GM21576 (cell line): ENCODE results near the gene ANKRD29.
"Not testable (repeated sequence)": the region's sequence is repeated elsewhere in the genome, so short reads cannot be mapped to it uniquely, and the experiment has no call there.

Source experiments
- ATAC-seq: cut with Tn5 transposase; IDR thresholded peaks from one replicate; pipeline ENCODE4 v1.9.1; 2021; ENCODE audit warnings: mild to moderate bottlenecking, moderate library complexity; ENCODE audit not compliant: unreplicated experiment

The ANKRD29 gene

DNA sequence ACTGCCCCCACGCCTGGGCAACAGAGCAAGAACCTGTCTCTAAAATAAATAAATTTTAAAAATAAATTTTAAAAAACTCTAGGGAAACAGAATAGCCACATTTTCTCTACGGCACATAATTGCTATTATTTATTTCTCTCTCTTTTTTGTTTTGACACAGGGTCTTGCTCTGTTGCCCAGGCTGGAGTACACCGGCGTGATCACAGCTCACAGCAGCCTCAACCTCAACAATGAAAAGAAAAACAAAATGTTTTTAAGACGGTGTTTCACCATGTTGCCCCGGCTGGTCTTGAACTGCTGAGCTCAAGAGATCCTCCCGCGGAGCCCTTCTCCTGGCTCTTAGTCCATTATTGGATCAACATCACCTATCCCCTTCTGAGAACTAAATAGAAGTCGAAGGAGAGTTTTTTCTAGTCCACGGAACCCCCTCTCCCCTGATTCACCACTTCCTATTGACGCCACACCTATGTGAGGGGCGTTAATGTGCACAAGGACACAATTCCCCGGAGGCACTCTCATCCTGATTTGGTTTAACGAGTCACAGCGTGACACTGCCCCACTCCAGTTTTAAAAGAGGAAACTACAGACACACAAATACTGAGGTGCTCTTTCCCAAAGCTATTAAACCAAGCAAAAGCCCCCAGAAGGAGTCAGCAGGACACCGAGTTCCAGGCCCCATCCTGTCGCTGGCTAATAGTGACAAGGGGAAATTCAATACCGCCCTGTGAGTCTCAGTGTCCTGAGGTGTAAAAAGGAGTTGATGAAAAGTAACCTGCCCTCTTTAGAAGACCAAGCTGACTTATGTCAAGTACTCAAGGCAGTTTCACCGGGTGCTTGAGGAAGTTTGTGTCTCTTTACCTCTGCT, 77.5 kb downstream of the ANKRD29 start:
- ATAC-seq: no peak

- ATAC-seq: no peak
These were observed 78.4 kb downstream of the ANKRD29 start for GRCh38 chr18:23584019-23584983.

GRCh38 chr18:23583071-23583865, 79.4 kb downstream of the ANKRD29 start:
- ATAC-seq: no peak

GRCh38 chr18:23580677-23581367, 81.9 kb downstream of the ANKRD29 start:
- ATAC-seq: no peak

GRCh38 chr18:23578891-23579653, 83.6 kb downstream of the ANKRD29 start:
- ATAC-seq: no peak

- no peak for ATAC-seq
These were observed 84.5 kb downstream of the ANKRD29 start for GRCh38 chr18:23578067-23578701.

DNA sequence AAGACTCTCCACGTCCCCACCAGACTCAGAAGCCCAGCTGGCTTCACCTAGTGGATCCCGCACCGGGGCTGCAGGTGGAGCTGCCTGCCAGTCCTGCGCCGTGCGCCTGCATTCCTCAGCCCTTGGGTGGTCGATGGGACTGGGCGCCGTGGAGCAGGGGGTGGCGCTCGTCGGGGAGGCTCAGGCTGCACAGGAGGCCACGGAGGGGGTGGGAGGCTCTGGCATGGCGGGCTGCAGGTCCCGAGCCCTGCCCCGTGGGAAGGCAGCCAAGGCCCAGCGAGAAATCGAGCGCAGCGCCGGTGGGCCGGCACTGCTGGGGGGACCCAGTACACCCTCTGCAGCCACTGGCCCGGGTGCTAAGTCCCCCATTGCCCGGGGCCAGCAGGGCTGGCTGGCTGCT, 85.2 kb downstream of the ANKRD29 start:
- ATAC-seq: not testable (repeated sequence)

- no peak for ATAC-seq
These were observed 87.4 kb downstream of the ANKRD29 start for GRCh38 chr18:23575309-23575651.

DNA sequence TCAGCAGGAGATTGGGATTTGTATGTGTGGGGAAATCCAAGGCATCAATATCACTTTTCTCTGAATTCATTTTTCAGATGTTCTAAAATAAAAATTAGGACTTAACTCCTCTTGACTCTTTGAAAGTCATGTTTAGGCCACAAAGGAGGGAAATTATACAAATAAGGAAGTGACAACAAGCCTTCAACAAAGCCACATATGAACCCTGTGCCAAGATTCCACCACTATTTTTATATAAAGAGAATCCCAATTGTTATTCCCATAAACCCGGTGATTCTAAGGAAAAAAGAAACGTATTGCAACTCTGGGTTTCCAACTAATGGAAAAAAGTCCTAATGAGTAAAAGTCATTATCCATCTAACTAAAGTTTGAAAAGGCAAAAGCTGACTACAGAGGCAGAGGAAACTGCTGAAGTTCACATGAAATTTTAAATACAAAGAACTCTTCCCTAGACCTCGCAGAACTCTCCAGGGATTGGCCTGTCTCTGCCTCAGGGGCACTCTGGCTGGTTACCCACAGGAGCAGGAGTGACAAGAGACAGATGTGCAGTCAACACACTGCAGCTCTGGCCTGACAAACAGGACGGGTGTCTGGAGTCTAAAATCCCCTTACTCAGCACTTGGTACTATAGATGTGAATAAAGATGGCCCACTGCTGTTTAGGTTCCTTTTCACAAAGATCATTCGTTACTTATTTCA, 88.0 kb downstream of the ANKRD29 start:
- no peak for ATAC-seq

GRCh38 chr18:23573626-23574431, 88.9 kb downstream of the ANKRD29 start:
- ATAC-seq: no peak

DNA sequence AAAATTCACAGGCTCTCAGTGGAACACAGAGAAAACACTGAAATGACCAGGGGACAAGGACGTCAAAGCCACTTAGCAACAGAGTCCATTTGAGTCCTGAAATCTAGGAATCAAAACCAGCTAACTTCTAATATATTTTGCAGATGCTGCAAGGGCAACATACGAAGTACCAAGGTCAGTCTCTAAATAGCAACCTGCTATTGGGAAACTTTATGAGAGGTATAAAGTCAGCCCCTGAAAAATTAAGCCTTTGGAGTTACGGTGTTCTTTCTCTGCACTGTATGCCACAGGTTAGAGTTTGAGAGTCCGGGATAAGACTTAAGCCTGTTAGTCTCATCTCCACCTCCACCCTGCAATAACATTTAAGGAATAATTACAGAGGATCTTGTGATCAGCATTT, 89.7 kb downstream of the ANKRD29 start:
- no peak for ATAC-seq

DNA sequence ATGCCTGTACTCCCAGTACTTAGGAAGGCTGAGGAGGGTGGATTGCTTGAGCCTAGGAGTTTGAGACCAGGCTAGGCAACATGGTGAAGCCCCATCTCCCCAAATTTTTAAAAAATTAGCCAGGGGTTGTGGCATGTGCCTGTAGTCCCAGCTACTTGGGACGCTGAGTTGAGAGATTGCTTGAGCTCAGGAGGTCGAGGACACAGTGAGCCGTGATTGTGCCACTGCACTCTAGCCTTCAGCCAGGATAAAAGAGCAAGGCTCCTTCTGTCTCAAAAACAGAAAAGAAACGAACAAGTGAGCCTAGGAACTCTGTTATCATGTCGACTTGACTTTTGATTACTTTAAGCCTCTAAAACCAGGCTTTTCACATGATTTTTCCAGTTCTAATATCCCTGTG, 90.1 kb downstream of the ANKRD29 start:
- no peak for ATAC-seq

GRCh38 chr18:23572012-23572411, 90.7 kb downstream of the ANKRD29 start:
- ATAC-seq: no peak

GRCh38 chr18:23570912-23571504, 91.7 kb downstream of the ANKRD29 start:
- ATAC-seq: no peak

GRCh38 chr18:23569299-23570063, 93.2 kb downstream of the ANKRD29 start:
- no peak for ATAC-seq

DNA sequence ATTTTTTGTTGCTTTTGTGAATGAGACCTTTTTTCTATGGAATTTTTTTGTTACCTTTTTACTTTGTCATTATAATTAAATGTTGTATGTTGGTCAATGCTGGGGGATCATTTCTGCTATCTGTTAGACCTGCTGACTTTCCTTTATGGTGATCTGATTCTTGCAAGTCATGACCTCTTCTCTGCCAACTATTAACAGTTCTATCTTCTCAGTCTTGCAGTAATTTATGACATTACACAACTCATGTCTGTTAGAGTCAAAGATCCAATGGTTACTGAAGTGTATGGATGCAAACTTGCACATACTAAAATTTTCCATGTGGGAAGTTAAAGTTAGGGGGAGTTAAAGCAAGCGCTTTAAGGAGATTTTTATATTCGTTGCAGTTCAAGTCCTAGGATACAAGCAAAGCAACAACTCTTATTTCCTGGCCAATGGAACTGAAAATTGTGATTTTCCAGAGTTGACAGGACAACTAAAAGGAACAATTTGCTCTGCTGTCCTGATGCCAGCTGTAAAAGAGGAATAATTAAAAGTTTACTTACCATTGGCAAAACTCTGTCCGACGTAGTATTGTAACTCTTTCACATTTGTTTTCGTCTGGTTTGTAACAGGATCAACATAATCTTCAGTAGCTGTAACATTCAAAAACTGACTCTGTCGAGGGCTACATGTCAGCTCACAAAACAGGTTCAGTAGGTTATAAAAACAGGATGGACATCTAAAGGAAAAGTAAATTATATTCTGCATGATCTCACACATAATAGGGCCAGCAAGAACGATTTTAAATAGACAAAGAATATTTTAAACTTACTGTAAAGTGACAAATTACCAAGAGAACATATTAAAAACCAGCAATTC, 94.2 kb downstream of the ANKRD29 start:
- no peak for ATAC-seq
